Measurements from ENCODE around the gene TECPR2.

GRCh38 chr14:102415671-102416070 is 52.9 kb downstream of the TECPR2 start:
- TF ChIP-seq CTCF (IDR thresholded peaks at IDR 0.05) (no peak), TP53 (CRISPR knock-in tag; IDR thresholded peaks at IDR 0.05) (no peak), ATF3 (CRISPR knock-in tag; conservative IDR thresholded peaks at IDR 0.05) (no peak), ZNF219 (CRISPR knock-in tag; IDR thresholded peaks at IDR 0.05; ENCODE audit: borderline replicate concordance) (no peak), CREM (CRISPR knock-in tag; IDR thresholded peaks at IDR 0.05) (no peak), JUN (CRISPR knock-in tag; IDR thresholded peaks at IDR 0.05) (no peak), TEAD4 (CRISPR knock-in tag; IDR thresholded peaks at IDR 0.05) (no peak), SP1 (CRISPR knock-in tag; conservative IDR thresholded peaks at IDR 0.05) (no peak), TCF7 (CRISPR knock-in tag; IDR thresholded peaks at IDR 0.05; ENCODE audit: low read depth) (no peak), ZBTB43 (CRISPR knock-in tag; IDR thresholded peaks at IDR 0.05) (no peak), ZNF317 (CRISPR knock-in tag; IDR thresholded peaks at IDR 0.05; ENCODE audit: borderline replicate concordance, low read depth) (no peak), ZNF138 (CRISPR knock-in tag; conservative IDR thresholded peaks at IDR 0.05) (no peak), GABPB1 (CRISPR knock-in tag; IDR thresholded peaks at IDR 0.05) (no peak)
